ENCODE measurements around the gene INPP5B. TPM values are rescaled to one million over a fixed set of nuclear protein-coding genes. Genes with fewer than 3 reads are reported as not detected.
"Not testable (repeated sequence)": the region's sequence is repeated elsewhere in the genome, so short reads cannot be mapped to it uniquely, and the experiment has no call there.

Gene INPP5B
- total RNA-seq, 1 donor from 2014 or later, result 19.3 TPM

DNA sequence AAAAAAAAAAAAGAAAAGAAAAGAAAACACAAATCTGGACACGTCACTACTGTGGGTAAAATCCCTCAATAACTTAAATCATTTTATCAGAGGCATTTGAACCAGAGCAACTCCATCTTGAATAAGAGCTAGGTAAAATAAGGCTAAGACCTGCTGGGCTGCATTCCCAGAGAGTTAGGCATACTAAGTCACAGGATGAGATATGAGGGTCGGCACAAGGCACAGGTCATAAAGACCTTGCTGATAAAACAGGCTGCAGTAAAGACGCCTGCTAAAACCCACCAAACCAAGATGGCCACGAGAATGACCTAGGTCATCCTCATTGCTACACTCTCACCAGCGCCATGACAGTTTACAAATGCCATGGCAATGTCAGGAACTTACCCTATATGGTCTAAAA, 43.9 kb downstream of the INPP5B start:
- no peak for DNase-seq (ENCODE audit: extremely low spot score, unreplicated experiment)
- Mint-ChIP-seq H3K36me3 (peaks cover 2% of the 10 kb centered on the region), H3K9me3 (peaks cover 3% of the 10 kb centered on the region), H3K4me3 (no peak overlapping the region), H3K27ac (no peak overlapping the region), H3K4me1 (ENCODE audit: unreplicated experiment) (no peaks in the 10 kb centered on the region), H3K27me3 (no peaks in the 10 kb centered on the region)
- TF ChIP-seq, protein P1, sequence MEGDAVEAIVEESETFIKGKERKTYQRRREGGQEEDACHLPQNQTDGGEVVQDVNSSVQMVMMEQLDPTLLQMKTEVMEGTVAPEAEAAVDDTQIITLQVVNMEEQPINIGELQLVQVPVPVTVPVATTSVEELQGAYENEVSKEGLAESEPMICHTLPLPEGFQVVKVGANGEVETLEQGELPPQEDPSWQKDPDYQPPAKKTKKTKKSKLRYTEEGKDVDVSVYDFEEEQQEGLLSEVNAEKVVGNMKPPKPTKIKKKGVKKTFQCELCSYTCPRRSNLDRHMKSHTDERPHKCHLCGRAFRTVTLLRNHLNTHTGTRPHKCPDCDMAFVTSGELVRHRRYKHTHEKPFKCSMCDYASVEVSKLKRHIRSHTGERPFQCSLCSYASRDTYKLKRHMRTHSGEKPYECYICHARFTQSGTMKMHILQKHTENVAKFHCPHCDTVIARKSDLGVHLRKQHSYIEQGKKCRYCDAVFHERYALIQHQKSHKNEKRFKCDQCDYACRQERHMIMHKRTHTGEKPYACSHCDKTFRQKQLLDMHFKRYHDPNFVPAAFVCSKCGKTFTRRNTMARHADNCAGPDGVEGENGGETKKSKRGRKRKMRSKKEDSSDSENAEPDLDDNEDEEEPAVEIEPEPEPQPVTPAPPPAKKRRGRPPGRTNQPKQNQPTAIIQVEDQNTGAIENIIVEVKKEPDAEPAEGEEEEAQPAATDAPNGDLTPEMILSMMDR (conservative IDR thresholded peaks at IDR 0.05), result no peak

DNA sequence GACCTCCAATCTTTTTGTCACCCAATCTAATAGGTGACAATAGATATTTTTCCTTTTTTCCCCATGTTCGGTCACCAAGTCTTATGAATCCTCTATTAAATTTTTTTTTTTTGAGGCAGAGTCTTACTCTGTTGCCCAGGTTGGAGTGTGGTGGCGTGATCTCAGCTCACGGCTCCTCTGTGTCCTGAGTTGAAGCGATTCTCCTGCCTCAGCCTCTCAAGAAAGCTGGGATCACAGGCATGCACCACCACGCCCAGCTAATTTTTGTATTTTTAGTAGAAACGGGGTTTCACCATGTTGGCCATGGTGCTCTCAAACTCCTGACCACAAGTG, 45.0 kb downstream of the INPP5B start:
- H3K27me3 Mint-ChIP-seq, result no peaks in the 10 kb centered on the region
- no peak overlapping the region for H3K4me3 Mint-ChIP-seq
- H3K4me1 Mint-ChIP-seq (ENCODE audit: unreplicated experiment), result no peaks in the 10 kb centered on the region
- TF ChIP-seq, protein P1 (conservative IDR thresholded peaks at IDR 0.05), result no peak
- no peak overlapping the region for H3K27ac Mint-ChIP-seq
- H3K9me3 Mint-ChIP-seq, result no peaks in the 10 kb centered on the region
- no peaks in the 10 kb centered on the region for H3K36me3 Mint-ChIP-seq
- DNase-seq (ENCODE audit: extremely low spot score, unreplicated experiment), result no peak

DNA sequence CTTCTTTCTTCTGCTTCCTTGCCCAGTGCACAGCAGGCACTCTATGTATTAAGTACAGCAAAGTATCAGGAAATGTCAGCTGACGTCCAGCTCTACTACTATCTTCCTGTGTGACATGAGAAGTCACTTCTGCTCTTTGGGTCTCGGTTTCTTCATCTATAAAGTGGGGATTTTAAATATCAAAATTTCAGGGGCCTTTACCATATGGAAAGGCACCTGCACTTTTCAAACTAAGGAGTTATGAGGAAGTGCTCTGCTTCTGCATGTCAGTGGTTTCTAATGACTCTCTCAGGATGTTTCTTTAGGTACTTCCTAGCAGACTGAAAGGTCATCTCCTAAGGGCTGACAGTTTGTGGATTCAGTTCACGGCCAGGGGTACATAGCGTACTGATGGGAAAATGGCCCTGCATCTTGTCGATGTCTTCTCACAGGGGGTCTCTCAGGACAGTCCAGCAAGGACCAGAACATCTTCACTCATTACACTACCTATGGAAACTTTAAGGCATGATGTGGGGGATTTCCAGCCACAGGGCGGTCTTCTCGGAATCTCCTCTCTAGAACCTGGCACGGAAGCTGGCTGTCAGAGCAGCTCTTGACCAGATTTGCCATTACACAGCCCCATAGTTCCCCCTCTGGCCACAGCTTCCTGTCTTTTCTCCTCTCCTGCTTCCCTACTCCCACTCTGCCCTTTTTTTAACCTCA, 45.5 kb downstream of the INPP5B start:
- TF ChIP-seq, protein P1 (conservative IDR thresholded peaks at IDR 0.05), result no peak
- no peaks in the 10 kb centered on the region for H3K36me3 Mint-ChIP-seq

DNA sequence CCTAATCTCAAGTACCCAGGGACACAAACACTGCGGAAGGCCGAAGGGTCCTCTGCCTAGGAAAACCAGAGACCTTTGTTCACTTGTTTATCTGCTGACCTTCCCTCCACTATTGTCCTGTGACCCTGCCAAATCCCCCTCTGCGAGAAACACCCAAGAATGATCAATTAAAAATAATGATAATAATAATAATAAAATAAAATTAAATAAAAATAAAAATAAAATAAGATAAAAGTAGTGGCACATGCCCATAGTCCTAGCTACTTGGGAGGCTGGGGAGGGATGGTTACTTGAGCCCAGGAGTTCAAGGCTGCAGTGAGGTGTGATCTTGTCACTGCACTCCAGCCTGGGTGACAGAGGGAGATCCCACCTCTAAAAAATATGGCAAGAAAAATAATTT, 49.3 kb downstream of the INPP5B start:
- H3K9me3 Mint-ChIP-seq; H3K27me3 Mint-ChIP-seq; DNase-seq (ENCODE audit: extremely low spot score, unreplicated experiment); H3K27ac Mint-ChIP-seq; H3K4me1 Mint-ChIP-seq (ENCODE audit: unreplicated experiment); H3K36me3 Mint-ChIP-seq; H3K4me3 Mint-ChIP-seq: not testable (repeated sequence)

More for the DNA sequence above, 45.5 kb downstream of the INPP5B start:
- Mint-ChIP-seq H3K9me3 (no peaks in the 10 kb centered on the region), H3K27ac (no peak overlapping the region), H3K4me1 (ENCODE audit: unreplicated experiment) (no peaks in the 10 kb centered on the region), H3K27me3 (no peaks in the 10 kb centered on the region), H3K4me3 (no peak overlapping the region)
- DNase-seq (ENCODE audit: extremely low spot score, unreplicated experiment), result no peak

DNA sequence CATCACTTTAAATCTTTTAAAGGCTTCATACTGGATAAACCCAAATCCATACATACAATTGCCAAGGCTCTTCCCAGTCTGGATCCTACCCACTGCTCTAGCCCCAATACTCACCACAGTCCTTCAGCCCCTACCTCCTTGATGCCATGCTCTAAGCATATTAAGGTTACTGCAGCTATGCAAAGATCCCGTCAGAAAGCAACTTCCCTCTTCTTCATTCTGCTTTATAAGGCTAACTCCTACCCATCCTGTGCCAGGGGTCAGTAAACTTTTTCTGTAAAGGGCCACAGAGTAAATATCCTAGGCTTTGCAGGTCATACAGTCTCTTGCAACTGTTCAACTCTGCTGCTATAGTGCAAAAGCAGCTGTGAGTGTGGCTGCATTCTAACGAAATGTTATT, 53.2 kb downstream of the INPP5B start:
- no peaks in the 10 kb centered on the region for H3K4me1 Mint-ChIP-seq (ENCODE audit: unreplicated experiment)
- H3K36me3 Mint-ChIP-seq, result no peaks in the 10 kb centered on the region
- TF ChIP-seq, protein P1 (conservative IDR thresholded peaks at IDR 0.05), result no peak
- no peaks in the 10 kb centered on the region for H3K9me3 Mint-ChIP-seq
- H3K27ac Mint-ChIP-seq, result no peak overlapping the region
- no peak for DNase-seq (ENCODE audit: extremely low spot score, unreplicated experiment)
- no peaks in the 10 kb centered on the region for H3K27me3 Mint-ChIP-seq
- H3K4me3 Mint-ChIP-seq, result no peak overlapping the region

DNA sequence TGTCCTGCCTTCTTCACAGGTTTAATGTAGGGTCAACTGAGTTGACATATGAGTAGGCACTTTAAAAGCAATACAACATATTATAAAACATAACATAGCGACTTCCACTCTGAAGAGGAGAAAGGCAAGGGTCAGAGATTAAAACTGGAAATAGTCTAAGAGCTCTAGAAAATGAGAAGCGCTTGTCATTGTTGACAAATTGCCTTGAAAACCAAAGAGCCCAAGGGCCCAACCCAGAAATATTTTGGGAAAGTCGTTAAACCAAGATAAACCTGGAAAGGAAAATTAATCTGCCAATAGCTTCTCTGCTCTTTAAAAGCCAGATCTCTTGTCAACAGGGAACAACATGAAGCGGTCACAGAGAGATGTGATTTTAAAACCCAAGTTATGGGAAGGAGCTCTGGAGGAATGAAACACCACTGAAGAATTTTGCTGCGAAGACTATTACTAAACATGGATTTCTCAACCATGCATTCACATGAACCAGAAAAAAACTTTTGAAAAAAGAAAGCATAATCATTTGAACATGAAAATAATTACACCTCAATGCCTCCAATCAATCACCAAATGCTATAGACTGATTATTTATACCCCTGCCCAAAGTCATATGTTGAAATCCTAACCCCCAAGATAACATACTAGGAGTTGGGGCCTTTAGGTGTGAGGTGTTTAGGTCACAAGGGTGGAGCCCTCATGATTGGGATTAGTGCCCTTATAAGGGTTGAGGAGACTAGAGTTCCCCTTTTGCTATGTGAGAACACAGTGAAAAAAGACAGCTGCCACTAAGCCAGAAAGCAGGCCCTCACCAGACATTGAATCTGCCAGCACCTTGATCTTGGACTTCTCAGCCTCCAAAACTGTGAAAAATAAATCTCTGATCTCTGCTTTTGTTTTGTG, 54.5 kb downstream of the INPP5B start:
- H3K4me3 Mint-ChIP-seq, result no peak overlapping the region

More for the DNA sequence above, 54.5 kb downstream of the INPP5B start:
- H3K9me3 Mint-ChIP-seq, result no peaks in the 10 kb centered on the region
- TF ChIP-seq, protein P1 (conservative IDR thresholded peaks at IDR 0.05), result no peak
- no peaks in the 10 kb centered on the region for H3K27me3 Mint-ChIP-seq
- no peaks in the 10 kb centered on the region for H3K4me1 Mint-ChIP-seq (ENCODE audit: unreplicated experiment)
- no peak for DNase-seq (ENCODE audit: extremely low spot score, unreplicated experiment)
- peak overlapping the region; percentile 2 for H3K27ac Mint-ChIP-seq
- no peaks in the 10 kb centered on the region for H3K36me3 Mint-ChIP-seq
